GM23338 (cell line): ENCODE data around the gene HTR1A. TPM values are rescaled to one million over a fixed set of nuclear protein-coding genes. Genes with fewer than 3 reads are reported as not detected.
A peak's percentile ranks its signal among the peaks of the same experiment; 100 is the strongest.

Source experiments
- ATAC-seq: fragments of 200-7000 bp; cut with Tn5 transposase; 3 replicates; pipeline ENCODE4 v1.9.1; 2020
- DNase-seq: peaks from one replicate; pipeline ENCODE4 v3.0.0-alpha.2; 2015; ENCODE audit warnings: low spot score
- H2AFZ ChIP-seq: fragments of 200-600 bp; sonication (generic); 2 replicates; pipeline ENCODE4 v1.8.0; 2016; ENCODE audit warnings: antibody characterized with exemption, mild to moderate bottlenecking, moderate library complexity
- H3F3A ChIP-seq: fragments of 200-600 bp; sonication (generic); replicated peaks from 2 replicates; pipeline ENCODE4 v1.8.0; 2017; ENCODE audit warnings: antibody characterized with exemption, mixed run types, low read depth
- H3K27ac ChIP-seq: fragments of 200-600 bp; sonication (generic); 2 replicates; pipeline ENCODE4 v1.6.1; 2016; ENCODE audit warnings: low read depth
- H3K27me3 ChIP-seq: fragments of 200-600 bp; sonication (generic); 2 replicates; pipeline ENCODE4 v1.8.0; 2016; ENCODE audit warnings: mild to moderate bottlenecking, mixed run types, moderate library complexity; ENCODE audit not compliant: insufficient read depth
- H3K36me3 ChIP-seq: fragments of 200-600 bp; sonication (generic); 2 replicates; pipeline ENCODE4 v1.8.0; 2016; ENCODE audit warnings: mild to moderate bottlenecking; ENCODE audit not compliant: insufficient read depth
- H3K4me1 ChIP-seq: fragments of 200-600 bp; sonication (generic); 2 replicates; pipeline ENCODE4 v1.8.0; 2016; ENCODE audit warnings: mild to moderate bottlenecking, moderate library complexity; ENCODE audit not compliant: insufficient read depth
- H3K4me2 ChIP-seq: fragments of 200-600 bp; sonication (generic); 2 replicates; pipeline ENCODE4 v1.7.1; 2017; ENCODE audit warnings: mixed run types
- H3K4me3 ChIP-seq: fragments of 200-600 bp; sonication (generic); 2 replicates; pipeline ENCODE4 v1.6.1; 2016; ENCODE audit warnings: mixed run types
- H3K79me2 ChIP-seq: fragments of 200-600 bp; sonication (generic); replicated peaks from 2 replicates; pipeline ENCODE4 v1.8.0; 2017; ENCODE audit warnings: mild to moderate bottlenecking; ENCODE audit not compliant: insufficient read depth
- H3K9me2 ChIP-seq: fragments of 200-600 bp; sonication (generic); 2 replicates; pipeline ENCODE4 v1.8.0; 2017; ENCODE audit not compliant: insufficient read depth
- H4K20me1 ChIP-seq: fragments of 200-600 bp; sonication (generic); replicated peaks from 2 replicates; pipeline ENCODE4 v1.8.0; 2017; ENCODE audit warnings: mild to moderate bottlenecking; ENCODE audit not compliant: insufficient read depth
- H3K27ac Mint-ChIP-seq: 2 replicates; pipeline ENCODE4 v1.8.0; 2020; ENCODE audit warnings: inconsistent platforms, mild to moderate bottlenecking, moderate library complexity, mixed read lengths
- H3K27me3 Mint-ChIP-seq: 3 replicates; pipeline ENCODE4 v1.8.0; 2022; ENCODE audit warnings: low read depth, mild to moderate bottlenecking, moderate library complexity, mixed read lengths, inconsistent platforms; ENCODE audit not compliant: insufficient read depth, poor library complexity
- H3K36me3 Mint-ChIP-seq: 3 replicates; pipeline ENCODE4 v1.8.0; 2021; ENCODE audit warnings: low read depth, mild to moderate bottlenecking, inconsistent platforms, moderate library complexity, mixed read lengths
- H3K4me1 Mint-ChIP-seq: 3 replicates; pipeline ENCODE4 v1.8.0; 2020; ENCODE audit warnings: mild to moderate bottlenecking, inconsistent platforms, mixed read lengths
- H3K4me3 Mint-ChIP-seq: 3 replicates; pipeline ENCODE4 v1.8.0; 2021; ENCODE audit warnings: moderate library complexity, mild to moderate bottlenecking, inconsistent platforms, mixed read lengths
- H3K9me3 Mint-ChIP-seq: 3 replicates; pipeline ENCODE4 v1.8.0; 2020; ENCODE audit warnings: moderate library complexity, mild to moderate bottlenecking, inconsistent platforms, mixed read lengths
- CREB1 ChIP-seq: fragments of 250-450 bp; sonication (Bioruptor Pico); IDR thresholded peaks from 2 replicates; pipeline ENCODE4 v1.5.0; 2020; ENCODE audit warnings: low read depth, mild to moderate bottlenecking, moderate library complexity
- EZH2 ChIP-seq: fragments of 200-600 bp; sonication (generic); IDR thresholded peaks from one replicate; pipeline ENCODE4 v1.8.0; 2017; ENCODE audit warnings: antibody characterized with exemption, mild to moderate bottlenecking, low read depth; ENCODE audit not compliant: unreplicated experiment
- EZH2phosphoT487 ChIP-seq: fragments of 200-600 bp; sonication (generic); IDR thresholded peaks from one replicate; pipeline ENCODE4 v1.8.1; 2018; ENCODE audit warnings: antibody characterized with exemption; ENCODE audit not compliant: unreplicated experiment
- JUNB ChIP-seq: IDR thresholded peaks from one replicate; pipeline ENCODE4 v1.6.1; 2016; ENCODE audit warnings: antibody characterized with exemption; ENCODE audit not compliant: unreplicated experiment
- NANOG ChIP-seq: IDR thresholded peaks from 2 replicates; pipeline ENCODE4 v1.6.1; 2016; ENCODE audit warnings: antibody characterized with exemption, borderline replicate concordance
- POLR2AphosphoS5 ChIP-seq: IDR thresholded peaks from 2 replicates; pipeline ENCODE4 v1.6.1; 2016; ENCODE audit warnings: antibody characterized with exemption, low read depth
- STAT1 ChIP-seq: IDR thresholded peaks from one replicate; pipeline ENCODE4 v1.6.1; 2016; ENCODE audit warnings: antibody characterized with exemption; ENCODE audit not compliant: unreplicated experiment
- polyA plus RNA-seq: library from polyadenylated mRNA; unstranded; fragments of >200 nt; fragmentation: Nextera tagmentation; extraction: Ambion mirVana; gene quantifications from 2 replicates; pipeline ENCODE4 v1.2.1, GENCODE V29; 2016
- total RNA-seq: library from RNA; depleted of rRNA; stranded (reverse); fragments of >200 nt; shearing (Covaris generic); gene quantifications from 2 replicates; pipeline ENCODE4 v1.2.3, GENCODE V29; 2014
- TF ChIP-seq, protein P1 (sequence below): IDR thresholded peaks from one replicate; pipeline ENCODE4 v1.6.1; 2018; ENCODE audit warnings: antibody characterized with exemption; ENCODE audit not compliant: unreplicated experiment
- TF ChIP-seq, protein P2 (sequence below), 2 experiments: fragments of 200-600 bp in 1 of 2; sonication (generic) in 1 of 2; conservative IDR thresholded peaks; 2 replicates each; pipeline versions ENCODE4 v1.5.1 to v1.6.1; 2016 to 2017; ENCODE audit warnings: antibody characterized with exemption in 2 of 2, low read depth in 2 of 2, mild to moderate bottlenecking in 2 of 2, moderate library complexity in 1 of 2
- TF ChIP-seq, protein P3 (sequence below): IDR thresholded peaks from 2 replicates; pipeline ENCODE4 v1.6.1; 2016; ENCODE audit warnings: antibody characterized with exemption

Gene HTR1A
- total and polyA plus RNA-seq, 2 experiments from 2014 or later, result 1.1 to 2.3 TPM

DNA sequence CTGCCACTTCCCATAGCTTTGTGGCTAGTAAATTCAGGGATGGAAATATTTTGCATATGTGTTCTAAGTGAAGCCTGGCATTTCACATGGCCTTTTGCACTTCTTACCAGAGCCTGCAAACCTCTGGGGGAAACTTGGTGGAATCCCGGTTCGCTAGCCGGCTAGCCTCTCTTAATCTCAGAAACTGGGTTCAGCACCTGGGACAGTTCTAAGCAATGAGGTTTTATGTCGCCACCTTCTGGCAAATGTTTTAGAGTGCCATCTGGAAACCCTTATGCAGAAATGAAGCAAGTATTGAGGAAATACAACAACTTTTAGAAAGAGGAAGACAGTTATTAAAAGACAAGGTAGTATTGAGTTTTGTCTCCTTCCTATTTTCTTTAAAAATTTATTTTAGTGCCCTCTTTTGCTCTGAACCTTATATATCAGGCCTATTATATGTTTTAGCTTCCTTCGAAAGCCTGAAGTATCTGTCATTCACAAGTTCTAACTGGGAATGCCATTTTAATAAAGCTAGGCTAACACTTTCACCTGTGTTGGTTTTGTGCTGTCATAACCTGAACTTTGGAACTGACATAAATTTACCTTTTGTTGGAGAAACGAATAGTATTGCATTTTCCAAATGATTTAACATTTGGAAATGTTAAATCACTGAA is 963 bp upstream of the HTR1A start (continued):
- TF ChIP-seq, protein P1, sequence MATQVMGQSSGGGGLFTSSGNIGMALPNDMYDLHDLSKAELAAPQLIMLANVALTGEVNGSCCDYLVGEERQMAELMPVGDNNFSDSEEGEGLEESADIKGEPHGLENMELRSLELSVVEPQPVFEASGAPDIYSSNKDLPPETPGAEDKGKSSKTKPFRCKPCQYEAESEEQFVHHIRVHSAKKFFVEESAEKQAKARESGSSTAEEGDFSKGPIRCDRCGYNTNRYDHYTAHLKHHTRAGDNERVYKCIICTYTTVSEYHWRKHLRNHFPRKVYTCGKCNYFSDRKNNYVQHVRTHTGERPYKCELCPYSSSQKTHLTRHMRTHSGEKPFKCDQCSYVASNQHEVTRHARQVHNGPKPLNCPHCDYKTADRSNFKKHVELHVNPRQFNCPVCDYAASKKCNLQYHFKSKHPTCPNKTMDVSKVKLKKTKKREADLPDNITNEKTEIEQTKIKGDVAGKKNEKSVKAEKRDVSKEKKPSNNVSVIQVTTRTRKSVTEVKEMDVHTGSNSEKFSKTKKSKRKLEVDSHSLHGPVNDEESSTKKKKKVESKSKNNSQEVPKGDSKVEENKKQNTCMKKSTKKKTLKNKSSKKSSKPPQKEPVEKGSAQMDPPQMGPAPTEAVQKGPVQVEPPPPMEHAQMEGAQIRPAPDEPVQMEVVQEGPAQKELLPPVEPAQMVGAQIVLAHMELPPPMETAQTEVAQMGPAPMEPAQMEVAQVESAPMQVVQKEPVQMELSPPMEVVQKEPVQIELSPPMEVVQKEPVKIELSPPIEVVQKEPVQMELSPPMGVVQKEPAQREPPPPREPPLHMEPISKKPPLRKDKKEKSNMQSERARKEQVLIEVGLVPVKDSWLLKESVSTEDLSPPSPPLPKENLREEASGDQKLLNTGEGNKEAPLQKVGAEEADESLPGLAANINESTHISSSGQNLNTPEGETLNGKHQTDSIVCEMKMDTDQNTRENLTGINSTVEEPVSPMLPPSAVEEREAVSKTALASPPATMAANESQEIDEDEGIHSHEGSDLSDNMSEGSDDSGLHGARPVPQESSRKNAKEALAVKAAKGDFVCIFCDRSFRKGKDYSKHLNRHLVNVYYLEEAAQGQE, result peak; percentile 95
- no peak for TF ChIP-seq EZH2phosphoT487
- TF ChIP-seq, protein P2, sequence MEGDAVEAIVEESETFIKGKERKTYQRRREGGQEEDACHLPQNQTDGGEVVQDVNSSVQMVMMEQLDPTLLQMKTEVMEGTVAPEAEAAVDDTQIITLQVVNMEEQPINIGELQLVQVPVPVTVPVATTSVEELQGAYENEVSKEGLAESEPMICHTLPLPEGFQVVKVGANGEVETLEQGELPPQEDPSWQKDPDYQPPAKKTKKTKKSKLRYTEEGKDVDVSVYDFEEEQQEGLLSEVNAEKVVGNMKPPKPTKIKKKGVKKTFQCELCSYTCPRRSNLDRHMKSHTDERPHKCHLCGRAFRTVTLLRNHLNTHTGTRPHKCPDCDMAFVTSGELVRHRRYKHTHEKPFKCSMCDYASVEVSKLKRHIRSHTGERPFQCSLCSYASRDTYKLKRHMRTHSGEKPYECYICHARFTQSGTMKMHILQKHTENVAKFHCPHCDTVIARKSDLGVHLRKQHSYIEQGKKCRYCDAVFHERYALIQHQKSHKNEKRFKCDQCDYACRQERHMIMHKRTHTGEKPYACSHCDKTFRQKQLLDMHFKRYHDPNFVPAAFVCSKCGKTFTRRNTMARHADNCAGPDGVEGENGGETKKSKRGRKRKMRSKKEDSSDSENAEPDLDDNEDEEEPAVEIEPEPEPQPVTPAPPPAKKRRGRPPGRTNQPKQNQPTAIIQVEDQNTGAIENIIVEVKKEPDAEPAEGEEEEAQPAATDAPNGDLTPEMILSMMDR (conservative IDR thresholded peaks at IDR 0.05; ENCODE audit: low read depth in 2 of 2), result peak; percentile 81 to 92
- TF ChIP-seq STAT1, result no peak
- no peak for TF ChIP-seq NANOG
- no peak for TF ChIP-seq POLR2AphosphoS5
- TF ChIP-seq CREB1 (CRISPR knock-in tag), result no peak
- TF ChIP-seq EZH2, result no peak
- TF ChIP-seq, protein P3, sequence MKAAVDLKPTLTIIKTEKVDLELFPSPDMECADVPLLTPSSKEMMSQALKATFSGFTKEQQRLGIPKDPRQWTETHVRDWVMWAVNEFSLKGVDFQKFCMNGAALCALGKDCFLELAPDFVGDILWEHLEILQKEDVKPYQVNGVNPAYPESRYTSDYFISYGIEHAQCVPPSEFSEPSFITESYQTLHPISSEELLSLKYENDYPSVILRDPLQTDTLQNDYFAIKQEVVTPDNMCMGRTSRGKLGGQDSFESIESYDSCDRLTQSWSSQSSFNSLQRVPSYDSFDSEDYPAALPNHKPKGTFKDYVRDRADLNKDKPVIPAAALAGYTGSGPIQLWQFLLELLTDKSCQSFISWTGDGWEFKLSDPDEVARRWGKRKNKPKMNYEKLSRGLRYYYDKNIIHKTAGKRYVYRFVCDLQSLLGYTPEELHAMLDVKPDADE, result 0 out of 2 replicates have a peak, but pooled peaks have one; percentile 25
- no peak for TF ChIP-seq JUNB

DNA sequence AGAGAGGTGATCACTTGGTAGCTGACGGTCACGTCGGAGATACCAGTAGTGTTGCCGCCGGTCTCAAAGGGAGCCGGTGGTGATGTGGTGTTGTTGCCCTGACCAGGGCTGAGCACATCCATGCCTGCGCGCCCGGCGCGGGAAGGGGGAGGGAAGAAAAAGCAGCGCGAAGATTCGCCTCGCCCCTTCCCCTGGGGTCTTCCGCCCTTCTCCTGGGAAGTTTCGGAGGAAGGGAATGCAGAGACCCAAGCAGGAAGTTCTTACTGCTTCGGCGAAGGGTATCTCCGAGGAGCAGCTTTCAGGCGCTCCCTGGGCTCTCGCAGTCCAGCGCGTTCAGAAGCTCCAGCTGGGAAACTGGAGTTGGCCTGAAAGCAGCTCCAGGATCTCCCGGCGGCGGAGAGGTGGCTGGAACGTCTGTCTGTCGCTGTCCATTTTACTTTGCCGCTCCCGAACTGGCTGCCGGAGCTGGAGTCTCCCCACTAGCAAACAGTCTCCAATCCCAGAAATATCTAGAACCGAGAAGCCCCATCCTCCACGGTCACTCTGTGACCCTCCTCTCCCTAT is 565 bp downstream of the HTR1A start:
- Mint-ChIP-seq H3K4me3 (peak overlapping the region; percentile 83), H3K4me1 (peaks cover 38% of the 10 kb centered on the region), H3K27me3 (peaks cover 28% of the 10 kb centered on the region), H3K9me3 (peaks cover 15% of the 10 kb centered on the region), H3K27ac (no peak overlapping the region), H3K36me3 (peaks cover 18% of the 10 kb centered on the region)
- Histone ChIP-seq H3K4me3 (peak overlapping the region; percentile 75), H3F3A (peaks cover 11% of the 10 kb centered on the region; the same call in 1 of the 2 replicates), H3K4me1 (peaks cover 22% of the 10 kb centered on the region), H3K79me2 (no peaks in the 10 kb centered on the region), H3K36me3 (no peaks in the 10 kb centered on the region), H3K4me2 (peak overlapping the region; percentile 88), H3K9me2 (no peaks in the 10 kb centered on the region), H2AFZ (peak overlapping the region; percentile 99), H3K27me3 (peaks cover 43% of the 10 kb centered on the region), H4K20me1 (no peaks in the 10 kb centered on the region), H3K27ac (no peak overlapping the region)
- DNase-seq (peak; percentile 55), ATAC-seq (peak; percentile 5)
- TF ChIP-seq POLR2AphosphoS5 (no peak), JUNB (no peak)
- TF ChIP-seq, protein P1, result peak; percentile 49
